H1 (cell line): ENCODE results near the gene TRMT61B. TPM values are rescaled to one million over a fixed set of nuclear protein-coding genes. Genes with fewer than 3 reads are reported as not detected.

Experiments
- CTCF ChIA-PET: fragments of 300-600 bp; sonication (Branson Sonifier 250); formaldehyde crosslinking; loops from one replicate; lab custom pipeline; 2021; ENCODE audit not compliant: partially characterized antibody; lab: Charles Lee
- POLR2A ChIA-PET: fragments of 300-600 bp; sonication (Branson Sonifier 250); formaldehyde crosslinking; loops from one replicate; lab custom pipeline; 2021; ENCODE audit warnings: inconsistent platforms; ENCODE audit not compliant: partially characterized antibody; lab: Charles Lee
- DNase-seq, 2 experiments: peaks; one replicate each; pipeline versions ENCODE4 v3.0.0 to v3.0.0-alpha.2; 2010 to 2022; ENCODE audit warnings: low spot score in 2 of 2, low read depth in 1 of 2, mixed read lengths in 1 of 2
- FAIRE-seq: peaks from 2 replicates; lab custom pipeline; 2011; peaks lifted over from hg19 to GRCh38; lab: Jason Lieb, UNC
- H2AFZ ChIP-seq: 2 replicates; pipeline ENCODE4 v1.8.1; 2012; ENCODE audit warnings: low read length, inconsistent platforms
- H2AK5ac ChIP-seq: 2 replicates; pipeline ENCODE4 v1.6.1; 2013; ENCODE audit warnings: low read depth, low read length
- H2BK120ac ChIP-seq: replicated peaks from 2 replicates; pipeline ENCODE3; 2013; ENCODE audit warnings: low read depth, low read length, inconsistent platforms
- H2BK12ac ChIP-seq: 2 replicates; pipeline ENCODE4 v1.6.1; 2013; ENCODE audit warnings: low read depth, low read length
- H2BK15ac ChIP-seq: 2 replicates; pipeline ENCODE4 v1.6.1; 2013; ENCODE audit warnings: low read length
- H2BK20ac ChIP-seq: 2 replicates; pipeline ENCODE4 v1.6.1; 2013; ENCODE audit warnings: low read length
- H2BK5ac ChIP-seq: 2 replicates; pipeline ENCODE4 v1.6.1; 2013; ENCODE audit warnings: low read depth, low read length
- H3K14ac ChIP-seq: 2 replicates; pipeline ENCODE4 v1.6.1; 2013; ENCODE audit warnings: inconsistent platforms; ENCODE audit not compliant: insufficient read length
- H3K18ac ChIP-seq: 2 replicates; pipeline ENCODE4 v1.6.1; 2013; ENCODE audit warnings: low read length; ENCODE audit errors: extremely low read depth
- H3K23ac ChIP-seq: 2 replicates; pipeline ENCODE4 v1.6.1; 2013; ENCODE audit warnings: inconsistent platforms; ENCODE audit not compliant: insufficient read length
- H3K23me2 ChIP-seq: 2 replicates; pipeline ENCODE4 v1.6.1; 2013; ENCODE audit warnings: low read depth, low read length
- H3K27ac ChIP-seq: 2 replicates; pipeline ENCODE4 v1.6.1; 2011; ENCODE audit warnings: low read depth, low read length, inconsistent platforms
- H3K27me3 ChIP-seq, 4 experiments: replicated peaks in 1 of 4; 1 replicate in 1 of 4; 2 replicates in 3 of 4; pipeline versions ENCODE4 v1.6.1 to v1.8.1; 2011 to 2013; ENCODE audit warnings: low read length in 3 of 4, mild to moderate bottlenecking in 3 of 4, inconsistent platforms in 2 of 4, mixed read lengths in 2 of 4, moderate library complexity in 1 of 4; ENCODE audit not compliant: control insufficient read depth in 3 of 4, insufficient read depth in 3 of 4; ENCODE audit errors: extremely low read depth in 1 of 4
- H3K36me3 ChIP-seq, 4 experiments: 2 replicates each; pipeline versions ENCODE4 v1.6.1 to v1.8.1; 2011 to 2013; ENCODE audit warnings: mild to moderate bottlenecking in 4 of 4, low read length in 3 of 4, moderate library complexity in 2 of 4, control low read depth in 1 of 4, inconsistent platforms in 1 of 4; ENCODE audit not compliant: insufficient read depth in 4 of 4, control insufficient read depth in 2 of 4
- H3K4ac ChIP-seq: replicated peaks from 2 replicates; pipeline ENCODE3; 2013; ENCODE audit warnings: low read length, low read depth, mixed read lengths, inconsistent platforms; ENCODE audit not compliant: insufficient read length
- H3K4me1 ChIP-seq, 4 experiments: replicated peaks in 1 of 4; 1 replicate in 1 of 4; 2 replicates in 3 of 4; pipeline versions ENCODE4 v1.6.1 to v1.8.1; 2011 to 2013; ENCODE audit warnings: low read length in 3 of 4, inconsistent platforms in 2 of 4, mixed read lengths in 1 of 4; ENCODE audit not compliant: insufficient read depth in 4 of 4, control insufficient read depth in 3 of 4
- H3K4me2 ChIP-seq, 2 experiments: 2 replicates each; pipeline versions ENCODE4 v1.6.1 to v1.8.1; 2011 to 2013; ENCODE audit warnings: low read depth in 2 of 2, low read length in 2 of 2, control low read depth in 1 of 2, inconsistent platforms in 1 of 2, mild to moderate bottlenecking in 1 of 2; ENCODE audit not compliant: insufficient read depth in 1 of 2
- H3K4me3 ChIP-seq, 4 experiments: fragments of 200-600, 300-600 bp in 1 of 4; sonication (generic), shearing (Covaris generic), sonication (Bioruptor Twin) in 1 of 4; 2 replicates each; pipeline versions ENCODE4 v1.5.1 to v1.8.1; 2011 to 2016; ENCODE audit warnings: low read length in 4 of 4, low read depth in 3 of 4, control low read depth in 2 of 4, inconsistent platforms in 2 of 4, mild to moderate bottlenecking in 2 of 4, mixed read lengths in 1 of 4, moderate library complexity in 1 of 4; ENCODE audit not compliant: insufficient read depth in 2 of 4; ENCODE audit errors: extremely low read depth in 1 of 4
- H3K56ac ChIP-seq: replicated peaks from 2 replicates; pipeline ENCODE3; 2013; ENCODE audit warnings: low read depth, mild to moderate bottlenecking, mixed read lengths, low read length, inconsistent platforms; ENCODE audit not compliant: insufficient read length
- H3K79me1 ChIP-seq: 2 replicates; pipeline ENCODE4 v1.6.1; 2013; ENCODE audit warnings: low read depth, low read length, control low read depth
- H3K79me2 ChIP-seq, 2 experiments: 2 replicates each; pipeline versions ENCODE4 v1.6.1 to v1.8.1; 2012 to 2013; ENCODE audit warnings: low read length in 2 of 2, mild to moderate bottlenecking in 2 of 2, inconsistent platforms in 1 of 2; ENCODE audit not compliant: insufficient read depth in 2 of 2, control insufficient read depth in 1 of 2
- H3K9ac ChIP-seq, 4 experiments: replicated peaks in 1 of 4; 1 replicate in 1 of 4; 2 replicates in 3 of 4; pipeline versions ENCODE4 v1.6.1 to v1.8.1; 2011 to 2013; ENCODE audit warnings: low read depth in 3 of 4, low read length in 3 of 4, control low read depth in 2 of 4, mild to moderate bottlenecking in 2 of 4, moderate library complexity in 2 of 4, inconsistent platforms in 1 of 4; ENCODE audit errors: extremely low read depth in 1 of 4
- H3K9me3 ChIP-seq, 2 experiments: 2 replicates each; pipeline versions ENCODE4 v1.6.1 to v1.8.1; 2012 to 2013; ENCODE audit warnings: mild to moderate bottlenecking in 2 of 2, moderate library complexity in 2 of 2, control low read depth in 1 of 2, inconsistent platforms in 1 of 2, low read depth in 1 of 2, low read length in 1 of 2, mixed read lengths in 1 of 2; ENCODE audit not compliant: insufficient read depth in 2 of 2
- H4K20me1 ChIP-seq, 2 experiments: replicated peaks in 1 of 2; 2 replicates each; pipeline versions ENCODE3 to v1.8.1; 2011 to 2013; ENCODE audit warnings: inconsistent platforms in 2 of 2, low read length in 2 of 2, mild to moderate bottlenecking in 1 of 2; ENCODE audit not compliant: insufficient read depth in 2 of 2, control insufficient read depth in 1 of 2
- H4K5ac ChIP-seq: 2 replicates; pipeline ENCODE4 v1.6.1; 2013; ENCODE audit warnings: low read length, low read depth, mixed read lengths, inconsistent platforms; ENCODE audit not compliant: insufficient read length
- H4K8ac ChIP-seq: 2 replicates; pipeline ENCODE4 v1.8.0; 2013; ENCODE audit warnings: mild to moderate bottlenecking, moderate library complexity, low read length, inconsistent platforms; ENCODE audit not compliant: insufficient read depth; ENCODE audit errors: extremely low read depth
- H4K91ac ChIP-seq: replicated peaks from 2 replicates; pipeline ENCODE3; 2013; ENCODE audit warnings: low read length, mixed read lengths, inconsistent platforms; ENCODE audit not compliant: insufficient read length
- GTF2F1 ChIP-seq: IDR thresholded peaks from 2 replicates; pipeline ENCODE4 v1.6.1; 2012; ENCODE audit warnings: low read depth, low read length, improper control_type of control experiment, borderline replicate concordance
- MAFK ChIP-seq: IDR thresholded peaks from 2 replicates; pipeline ENCODE4 v1.6.1; 2012; ENCODE audit warnings: low read depth, mild to moderate bottlenecking, improper control_type of control experiment, low read length
- SP1 ChIP-seq: IDR thresholded peaks from 2 replicates; pipeline ENCODE4 v1.6.1; 2011; ENCODE audit warnings: low read depth, low read length
- polyA plus RNA-seq, 7 experiments: library from polyadenylated mRNA; depleted of rRNA in 3 of 7; stranded (reverse) in 5 of 7; unstranded in 2 of 7; fragments of >200 nt in 5 of 7; fragments of 200-250 nt in 2 of 7; gene quantifications; 1 replicate in 5 of 7; 2 replicates in 1 of 7; 4 replicates in 1 of 7; pipeline versions ENCODE4 v1.2.1 to v1.2.3, GENCODE V29; 2011 to 2013; ENCODE audit warnings: missing spikeins in 2 of 7, mixed read lengths in 2 of 7
- total RNA-seq: library from RNA; stranded (reverse); fragmentation: NEBNext Ultra II Directional; extraction: Animal tissue kit (Norgen Biotek cat#: 25700); gene quantifications from 2 replicates; pipeline ENCODE4 v1.2.1, GENCODE V29; 2021

TRMT61B gene
- total and polyA plus RNA-seq, 2 of the 8 experiments (the other 6 are each of a cell fraction or from before 2014, with no cell fraction given) = 10.4 to 27.8 TPM

DNA sequence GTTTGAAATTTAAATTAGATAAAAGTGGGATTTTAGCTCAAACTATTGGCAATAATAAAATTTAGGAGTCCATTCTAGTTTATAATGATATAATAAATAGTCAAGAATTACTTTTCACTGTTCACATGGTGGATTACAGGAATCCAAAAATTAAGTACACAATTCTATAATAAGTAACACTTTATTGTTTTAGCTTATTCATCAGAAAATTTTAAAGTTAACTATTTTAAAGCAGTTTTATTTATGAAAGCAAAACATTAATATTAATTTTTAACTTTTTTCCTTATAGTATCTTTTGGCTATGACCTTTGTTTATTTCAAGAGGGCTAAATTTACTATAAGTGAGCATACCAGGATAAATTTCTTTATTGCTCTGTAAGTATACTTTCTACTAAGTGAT lies 48.1 kb downstream of the TRMT61B start:
- Histone ChIP-seq H2BK5ac (no peak overlapping the region), H2BK20ac (no peak overlapping the region), H3K9ac (no peak overlapping the region), H4K5ac (no peak overlapping the region), H3K36me3 (no peaks in the 10 kb centered on the region), H4K91ac (no peak overlapping the region), H3K14ac (no peak overlapping the region), H2AFZ (no peak overlapping the region), H3K27ac (no peak overlapping the region), H3K4me1 (no peaks in the 10 kb centered on the region), H3K56ac (no peak overlapping the region), H3K79me2 (no peaks in the 10 kb centered on the region), H2BK15ac (no peak overlapping the region), H2BK12ac (no peak overlapping the region), H2BK120ac (no peak overlapping the region), H4K20me1 (no peaks in the 10 kb centered on the region), H3K9me3 (no peaks in the 10 kb centered on the region), H3K27me3 (no peaks in the 10 kb centered on the region), H3K4ac (no peak overlapping the region), H3K4me2 (no peak overlapping the region), H3K23ac (no peak overlapping the region), H3K4me3 (no peak overlapping the region), H3K79me1 (no peaks in the 10 kb centered on the region), H3K23me2 (no peaks in the 10 kb centered on the region), H2AK5ac (no peak overlapping the region), H3K18ac (no peak overlapping the region), H4K8ac (no peak overlapping the region)
- ChIA-PET POLR2A (no interaction called here), CTCF (interaction anchor here (0.8 to 1.0 kb wide), 2 partner anchors 50 to 134 kb away, joined by 3 to 5 read pairs; no protein-coding TSS in a partner anchor)
- no peak for DNase-seq
- TF ChIP-seq SP1 (no peak), MAFK (no peak), GTF2F1 (no peak)
- FAIRE-seq = no peak
